Measurements from ENCODE around the gene FAM222B. TPM values are rescaled to one million over a fixed set of nuclear protein-coding genes. Genes with fewer than 3 reads are reported as not detected.

Gene FAM222B
- total RNA-seq, 1 experiment from 2014 or later = 39.5 TPM

DNA sequence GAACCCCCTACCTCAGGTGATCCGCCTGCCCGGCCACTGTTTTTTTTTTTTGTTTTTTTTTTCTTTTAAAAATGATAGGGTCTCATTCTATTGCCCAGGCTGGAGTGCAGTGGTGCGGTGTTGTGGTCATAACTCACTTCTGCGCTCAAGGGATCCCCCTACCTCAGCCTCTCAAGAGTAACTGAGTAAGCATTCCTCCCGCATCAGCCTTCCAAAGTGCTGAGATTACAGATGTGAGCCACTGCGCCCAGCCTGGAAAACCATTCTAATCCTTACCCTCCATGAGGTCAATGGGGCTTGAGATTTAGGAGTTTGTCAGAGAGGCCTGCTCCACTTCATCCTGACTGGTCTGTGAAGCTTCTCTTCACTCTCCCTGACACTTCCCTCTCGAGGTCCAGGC lies 24.7 kb upstream of the FAM222B start:
- ChIA-PET CTCF (no interaction called here), POLR2A (no interaction called here)
- H3K9me3 ChIP-seq = no peaks in the 10 kb centered on the region
- TF ChIP-seq, protein P1, sequence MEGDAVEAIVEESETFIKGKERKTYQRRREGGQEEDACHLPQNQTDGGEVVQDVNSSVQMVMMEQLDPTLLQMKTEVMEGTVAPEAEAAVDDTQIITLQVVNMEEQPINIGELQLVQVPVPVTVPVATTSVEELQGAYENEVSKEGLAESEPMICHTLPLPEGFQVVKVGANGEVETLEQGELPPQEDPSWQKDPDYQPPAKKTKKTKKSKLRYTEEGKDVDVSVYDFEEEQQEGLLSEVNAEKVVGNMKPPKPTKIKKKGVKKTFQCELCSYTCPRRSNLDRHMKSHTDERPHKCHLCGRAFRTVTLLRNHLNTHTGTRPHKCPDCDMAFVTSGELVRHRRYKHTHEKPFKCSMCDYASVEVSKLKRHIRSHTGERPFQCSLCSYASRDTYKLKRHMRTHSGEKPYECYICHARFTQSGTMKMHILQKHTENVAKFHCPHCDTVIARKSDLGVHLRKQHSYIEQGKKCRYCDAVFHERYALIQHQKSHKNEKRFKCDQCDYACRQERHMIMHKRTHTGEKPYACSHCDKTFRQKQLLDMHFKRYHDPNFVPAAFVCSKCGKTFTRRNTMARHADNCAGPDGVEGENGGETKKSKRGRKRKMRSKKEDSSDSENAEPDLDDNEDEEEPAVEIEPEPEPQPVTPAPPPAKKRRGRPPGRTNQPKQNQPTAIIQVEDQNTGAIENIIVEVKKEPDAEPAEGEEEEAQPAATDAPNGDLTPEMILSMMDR (IDR thresholded peaks at IDR 0.05; ENCODE audit: insufficient read depth in 1 of 2, low read depth in 1 of 2, low read length in 1 of 2, severe bottlenecking in 1 of 2, unreplicated experiment in 1 of 2) = no peak
- peaks cover 16% of the 10 kb centered on the region for H3K4me1 ChIP-seq
- H3K36me3 ChIP-seq (ENCODE audit: control insufficient read depth, insufficient read depth, low read length) = no peaks in the 10 kb centered on the region
- H3K27ac Mint-ChIP-seq (ENCODE audit: unreplicated experiment) = no peak overlapping the region
- H3K27me3 Mint-ChIP-seq (ENCODE audit: insufficient read depth, unreplicated experiment) = no peaks in the 10 kb centered on the region
- H3K4me3 ChIP-seq (ENCODE audit: low read depth, low read length) = no peak overlapping the region
- BruUV-seq (replicated peaks) = no TSS peak
- H3K4me3 Mint-ChIP-seq (ENCODE audit: unreplicated experiment) = no peak overlapping the region
- H3K27me3 ChIP-seq (replicated peaks; ENCODE audit: control insufficient read depth, insufficient read depth, low read length) = no peaks in the 10 kb centered on the region
- intact Hi-C loops (cut with micrococcal nuclease; ENCODE audit: unreplicated experiment) = no loop called here
- H3K9me3 Mint-ChIP-seq (ENCODE audit: unreplicated experiment) = no peaks in the 10 kb centered on the region
- no peak for DNase-seq
- H3K36me3 Mint-ChIP-seq (ENCODE audit: insufficient read depth, unreplicated experiment) = peaks cover 3% of the 10 kb centered on the region
- peaks cover 15% of the 10 kb centered on the region for H3K4me1 Mint-ChIP-seq (ENCODE audit: low read depth, unreplicated experiment)

DNA sequence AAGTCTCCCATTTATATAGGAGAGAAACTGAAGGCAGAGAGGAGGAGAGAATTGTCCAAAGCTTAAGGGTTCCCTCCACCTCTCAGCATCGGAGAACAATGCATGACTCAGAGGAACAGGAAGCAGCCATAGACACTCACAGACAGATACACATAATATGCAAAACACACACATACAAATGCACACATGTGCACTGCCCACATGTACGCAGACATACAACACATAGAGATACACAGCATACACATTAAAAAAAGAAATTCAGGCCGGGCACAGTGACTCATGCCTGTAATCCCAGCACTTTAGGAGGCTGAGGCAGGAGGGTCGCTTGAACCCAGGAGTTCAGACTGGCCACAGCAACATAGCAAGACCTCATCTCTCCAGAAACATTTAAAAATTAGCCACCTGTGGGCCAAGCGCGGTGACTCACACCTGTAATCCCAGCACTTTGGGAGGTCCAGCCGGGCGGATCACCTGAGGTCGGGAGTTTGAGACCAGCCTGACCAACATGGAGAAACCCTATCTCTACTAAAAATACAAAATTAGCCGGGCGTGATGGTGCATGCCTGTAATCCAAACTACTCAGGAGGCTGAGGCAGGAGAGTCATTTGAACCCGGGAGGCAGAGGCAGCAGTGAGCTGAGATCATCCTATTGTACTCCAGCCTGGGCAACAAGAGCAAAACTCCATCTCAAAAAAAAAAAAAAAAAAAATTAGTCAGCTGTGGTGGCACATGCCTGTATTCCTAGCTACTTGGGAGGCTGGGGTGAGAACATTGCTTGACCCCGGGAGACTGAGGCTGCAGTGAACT lies 23.6 kb upstream of the FAM222B start:
- ChIA-PET POLR2A (interaction anchor here (1.6 kb wide), 1 partner anchor 140 kb away, joined by 9 read pairs; the partner anchor contains the start of gene TLCD1), CTCF (interaction anchor here (0.7 to 1.5 kb wide), 2 partner anchors 10 to 102 kb away, joined by 3 to 11 read pairs; no protein-coding TSS in a partner anchor)
- BruUV-seq (replicated peaks) = no TSS peak

More for the DNA sequence above, 23.6 kb upstream of the FAM222B start:
- peaks cover 14% of the 10 kb centered on the region for H3K36me3 Mint-ChIP-seq (ENCODE audit: insufficient read depth, unreplicated experiment)
- intact Hi-C loops (cut with micrococcal nuclease; ENCODE audit: unreplicated experiment) = loop anchor here (2.0 kb wide), 1 partner anchor 13 kb away; no protein-coding TSS in a partner anchor
- H3K36me3 ChIP-seq (ENCODE audit: control insufficient read depth, insufficient read depth, low read length) = no peaks in the 10 kb centered on the region
- no peak overlapping the region for H3K4me3 Mint-ChIP-seq (ENCODE audit: unreplicated experiment)
- H3K4me1 Mint-ChIP-seq (ENCODE audit: low read depth, unreplicated experiment) = peaks cover 22% of the 10 kb centered on the region
- no peaks in the 10 kb centered on the region for H3K27me3 ChIP-seq (replicated peaks; ENCODE audit: control insufficient read depth, insufficient read depth, low read length)
- peaks cover 25% of the 10 kb centered on the region for H3K4me1 ChIP-seq
- TF ChIP-seq, protein P1 (IDR thresholded peaks at IDR 0.05; ENCODE audit: insufficient read depth in 1 of 2, low read depth in 1 of 2, low read length in 1 of 2, severe bottlenecking in 1 of 2, unreplicated experiment in 1 of 2) = no peak
- no peaks in the 10 kb centered on the region for H3K9me3 Mint-ChIP-seq (ENCODE audit: unreplicated experiment)
- H3K9me3 ChIP-seq = no peaks in the 10 kb centered on the region
- H3K4me3 ChIP-seq (ENCODE audit: low read depth, low read length) = no peak overlapping the region
- peak overlapping the region; percentile 73 for H3K27ac Mint-ChIP-seq (ENCODE audit: unreplicated experiment)
- no peak for DNase-seq
- no peaks in the 10 kb centered on the region for H3K27me3 Mint-ChIP-seq (ENCODE audit: insufficient read depth, unreplicated experiment)

All from Caco-2 (cell line).